ENCODE results near the gene ADAMTS7.

ADAMTS7 gene, protein sequence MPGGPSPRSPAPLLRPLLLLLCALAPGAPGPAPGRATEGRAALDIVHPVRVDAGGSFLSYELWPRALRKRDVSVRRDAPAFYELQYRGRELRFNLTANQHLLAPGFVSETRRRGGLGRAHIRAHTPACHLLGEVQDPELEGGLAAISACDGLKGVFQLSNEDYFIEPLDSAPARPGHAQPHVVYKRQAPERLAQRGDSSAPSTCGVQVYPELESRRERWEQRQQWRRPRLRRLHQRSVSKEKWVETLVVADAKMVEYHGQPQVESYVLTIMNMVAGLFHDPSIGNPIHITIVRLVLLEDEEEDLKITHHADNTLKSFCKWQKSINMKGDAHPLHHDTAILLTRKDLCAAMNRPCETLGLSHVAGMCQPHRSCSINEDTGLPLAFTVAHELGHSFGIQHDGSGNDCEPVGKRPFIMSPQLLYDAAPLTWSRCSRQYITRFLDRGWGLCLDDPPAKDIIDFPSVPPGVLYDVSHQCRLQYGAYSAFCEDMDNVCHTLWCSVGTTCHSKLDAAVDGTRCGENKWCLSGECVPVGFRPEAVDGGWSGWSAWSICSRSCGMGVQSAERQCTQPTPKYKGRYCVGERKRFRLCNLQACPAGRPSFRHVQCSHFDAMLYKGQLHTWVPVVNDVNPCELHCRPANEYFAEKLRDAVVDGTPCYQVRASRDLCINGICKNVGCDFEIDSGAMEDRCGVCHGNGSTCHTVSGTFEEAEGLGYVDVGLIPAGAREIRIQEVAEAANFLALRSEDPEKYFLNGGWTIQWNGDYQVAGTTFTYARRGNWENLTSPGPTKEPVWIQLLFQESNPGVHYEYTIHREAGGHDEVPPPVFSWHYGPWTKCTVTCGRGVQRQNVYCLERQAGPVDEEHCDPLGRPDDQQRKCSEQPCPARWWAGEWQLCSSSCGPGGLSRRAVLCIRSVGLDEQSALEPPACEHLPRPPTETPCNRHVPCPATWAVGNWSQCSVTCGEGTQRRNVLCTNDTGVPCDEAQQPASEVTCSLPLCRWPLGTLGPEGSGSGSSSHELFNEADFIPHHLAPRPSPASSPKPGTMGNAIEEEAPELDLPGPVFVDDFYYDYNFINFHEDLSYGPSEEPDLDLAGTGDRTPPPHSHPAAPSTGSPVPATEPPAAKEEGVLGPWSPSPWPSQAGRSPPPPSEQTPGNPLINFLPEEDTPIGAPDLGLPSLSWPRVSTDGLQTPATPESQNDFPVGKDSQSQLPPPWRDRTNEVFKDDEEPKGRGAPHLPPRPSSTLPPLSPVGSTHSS (N-terminal part only)

GRCh38 chr15:78811124-78811824 is at the start of gene ADAMTS7:
ADAMTS7 (minus strand) TSS chr15:78811464; CDS start chr15:78811220, 244 bp downstream.
- H3K4me1 ChIP-seq (ENCODE audit: control insufficient read depth in 1 of 2, insufficient read depth in 1 of 2, low read depth in 1 of 2, low read length in 1 of 2): peaks cover 17 to 18% of the 10 kb centered on the region in 2 experiments
- no peaks in the 10 kb centered on the region for H3K36me3 ChIP-seq
- H3K9me3 ChIP-seq: no peaks in the 10 kb centered on the region
- peaks cover 99% of the 10 kb centered on the region for H3K27me3 ChIP-seq
- TF ChIP-seq CTCF (IDR thresholded peaks at IDR 0.05): peak; percentile 53
- peak within 1 kb of the TSS; percentile 54 to 66 for H3K4me3 ChIP-seq (ENCODE audit: low read depth in 1 of 2, low read length in 1 of 2)
- H3K27ac ChIP-seq: no peak within 1 kb of the TSS

DNA sequence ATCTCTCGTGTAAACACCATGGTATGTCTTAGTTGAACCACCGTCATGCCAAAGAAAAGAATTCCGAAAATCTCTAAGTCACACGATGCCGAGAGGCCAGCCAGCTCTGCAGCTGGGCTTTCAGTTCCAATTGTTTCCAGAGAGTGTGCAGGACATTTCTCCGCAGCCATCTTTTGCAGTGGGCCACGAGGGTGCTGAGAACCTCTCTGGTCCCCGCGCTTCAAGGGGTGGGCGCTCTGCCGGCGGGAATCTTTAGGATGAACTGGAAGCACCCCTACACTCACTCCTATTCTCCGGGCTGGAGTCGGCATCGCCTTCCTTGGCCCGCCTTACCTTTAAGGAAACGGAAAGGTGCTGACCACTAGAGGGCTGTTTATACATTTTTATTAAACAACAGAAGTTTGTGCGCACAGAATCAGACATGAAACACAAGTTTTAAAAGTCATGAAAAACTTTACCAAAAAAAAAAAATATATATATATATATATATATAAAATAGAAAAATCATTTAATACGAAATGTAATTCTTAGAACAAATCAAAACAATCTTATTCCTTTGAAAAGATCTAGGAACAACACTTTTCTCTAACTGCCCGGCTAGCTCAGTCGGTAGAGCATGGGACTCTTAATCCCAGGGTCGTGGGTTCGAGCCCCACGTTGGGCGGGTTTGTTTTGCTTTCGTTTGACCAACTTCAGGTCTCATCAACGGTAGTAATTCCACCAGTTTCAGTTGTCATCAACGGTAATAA is 48.9 kb upstream of the ADAMTS7 start:
- Histone ChIP-seq H3K4me3 (ENCODE audit: low read depth in 1 of 2, low read length in 1 of 2) (no peak overlapping the region), H3K27me3 (no peaks in the 10 kb centered on the region), H3K9me3 (no peaks in the 10 kb centered on the region), H3K27ac (no peak overlapping the region), H3K36me3 (no peaks in the 10 kb centered on the region), H3K4me1 (ENCODE audit: control insufficient read depth in 1 of 2, insufficient read depth in 1 of 2, low read depth in 1 of 2, low read length in 1 of 2) (peaks cover 4% of the 10 kb centered on the region in 2 experiments)
- TF ChIP-seq CTCF (IDR thresholded peaks at IDR 0.05): peak; percentile 31

GRCh38 chr15:78855746-78856145 is 44.5 kb upstream of the ADAMTS7 start:
- Histone ChIP-seq H3K4me1 (ENCODE audit: control insufficient read depth in 1 of 2, insufficient read depth in 1 of 2, low read depth in 1 of 2, low read length in 1 of 2) (peaks cover 4% of the 10 kb centered on the region in 2 experiments), H3K27ac (no peak overlapping the region), H3K27me3 (no peaks in the 10 kb centered on the region), H3K4me3 (ENCODE audit: low read depth in 1 of 2, low read length in 1 of 2) (no peak overlapping the region), H3K9me3 (no peaks in the 10 kb centered on the region), H3K36me3 (no peaks in the 10 kb centered on the region)
- TF ChIP-seq CTCF (IDR thresholded peaks at IDR 0.05): no peak

GRCh38 chr15:78854833-78855372 is 43.6 kb upstream of the ADAMTS7 start:
- Histone ChIP-seq H3K27me3 (no peaks in the 10 kb centered on the region), H3K4me1 (ENCODE audit: control insufficient read depth in 1 of 2, insufficient read depth in 1 of 2, low read depth in 1 of 2, low read length in 1 of 2) (peaks cover 2% of the 10 kb centered on the region in 2 experiments), H3K4me3 (ENCODE audit: low read depth in 1 of 2, low read length in 1 of 2) (no peak overlapping the region), H3K36me3 (no peaks in the 10 kb centered on the region), H3K9me3 (no peaks in the 10 kb centered on the region), H3K27ac (no peak overlapping the region)
- TF ChIP-seq CTCF (IDR thresholded peaks at IDR 0.05): no peak
